Vagina (tissue), 2 donors: ENCODE data around the gene ALG6. TPM values are rescaled to one million over a fixed set of nuclear protein-coding genes. Genes with fewer than 3 reads are reported as not detected.

Experiments used
- DNase-seq, 2 donors: peaks; one replicate each; pipeline ENCODE4 v3.0.0-alpha.2; 2017; ENCODE audit errors: extremely low spot score in 2 of 2
- H3K27ac ChIP-seq: fragments of 200-600 bp; sonication (generic); one replicate; pipeline ENCODE4 v1.5.1; 2019
- H3K27me3 ChIP-seq: fragments of 200-600 bp; sonication (generic); one replicate; pipeline ENCODE4 v1.5.1; 2019
- H3K36me3 ChIP-seq, 2 donors: fragments of 200-600 bp; sonication (generic); one replicate each; pipeline ENCODE4 v1.5.1; 2017 to 2019
- H3K4me1 ChIP-seq: fragments of 200-600 bp; sonication (generic); one replicate; pipeline ENCODE4 v1.5.1; 2019
- H3K4me3 ChIP-seq, 2 donors: fragments of 200-600 bp; sonication (generic); 1 replicate in 1 of 2; 2 replicates in 1 of 2; pipeline ENCODE4 v1.5.1; 2016 to 2019
- H3K9me3 ChIP-seq: fragments of 200-600 bp; sonication (generic); one replicate; pipeline ENCODE4 v1.5.1; 2019
- POLR2A ChIP-seq, 2 donors: fragments of 450-650 bp; IDR thresholded peaks; one replicate each; pipeline ENCODE4 v1.6.1; 2017; ENCODE audit warnings: antibody characterized with exemption in 2 of 2, mild to moderate bottlenecking in 2 of 2, moderate library complexity in 2 of 2
- POLR2AphosphoS5 ChIP-seq, 2 donors: sonication (generic); formaldehyde crosslinking; IDR thresholded peaks; one replicate each; pipeline ENCODE4 v1.9.0; 2017; ENCODE audit warnings: antibody characterized with exemption in 2 of 2, mild to moderate bottlenecking in 2 of 2, low read depth in 1 of 2; ENCODE audit not compliant: insufficient read depth in 1 of 2
- intact Hi-C: fragments of 100-400 bp; cut with DNase I; formaldehyde crosslinking; loops from one replicate; pipeline ENCODE4 v1.15.1; 2023
- total RNA-seq: library from RNA; depleted of rRNA; stranded (reverse); fragments of >200 nt; gene quantifications from one replicate; pipeline ENCODE4 v1.2.3, GENCODE V29; 2016
- TF ChIP-seq, protein P1 (sequence below), 3 experiments: fragments of 450-650 bp in 2 of 3; fragments of 200-600 bp in 1 of 3; sonication (generic) in 1 of 3; IDR thresholded peaks; one replicate each; pipeline ENCODE4 v1.5.1; 2017 to 2019; ENCODE audit warnings: antibody characterized with exemption in 3 of 3, mild to moderate bottlenecking in 2 of 3, moderate library complexity in 2 of 3

ALG6 gene
- total RNA-seq, 1 donor from 2014 or later = 13.0 TPM

DNA sequence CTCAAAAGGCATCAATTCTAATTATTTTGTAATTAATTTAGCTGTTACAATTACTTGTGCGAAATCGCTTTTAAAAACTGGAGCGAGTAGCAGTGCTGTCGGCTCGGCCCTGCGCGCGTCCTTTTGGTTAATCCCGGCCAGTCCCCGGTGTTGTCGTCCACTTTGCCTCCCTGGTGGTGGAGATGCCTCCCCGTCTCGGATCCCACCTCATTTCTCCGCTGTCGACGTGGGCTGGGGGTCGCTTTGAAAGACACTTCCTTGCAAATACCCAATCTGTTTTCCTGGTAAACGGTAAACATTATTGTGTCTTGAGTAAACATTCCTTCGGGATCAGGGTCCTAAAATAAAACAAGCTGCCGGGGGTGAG lies 41.3 kb upstream of the ALG6 start:
- H3K4me1 ChIP-seq = peaks cover 36% of the 10 kb centered on the region
- intact Hi-C loops = no loop called here

DNA sequence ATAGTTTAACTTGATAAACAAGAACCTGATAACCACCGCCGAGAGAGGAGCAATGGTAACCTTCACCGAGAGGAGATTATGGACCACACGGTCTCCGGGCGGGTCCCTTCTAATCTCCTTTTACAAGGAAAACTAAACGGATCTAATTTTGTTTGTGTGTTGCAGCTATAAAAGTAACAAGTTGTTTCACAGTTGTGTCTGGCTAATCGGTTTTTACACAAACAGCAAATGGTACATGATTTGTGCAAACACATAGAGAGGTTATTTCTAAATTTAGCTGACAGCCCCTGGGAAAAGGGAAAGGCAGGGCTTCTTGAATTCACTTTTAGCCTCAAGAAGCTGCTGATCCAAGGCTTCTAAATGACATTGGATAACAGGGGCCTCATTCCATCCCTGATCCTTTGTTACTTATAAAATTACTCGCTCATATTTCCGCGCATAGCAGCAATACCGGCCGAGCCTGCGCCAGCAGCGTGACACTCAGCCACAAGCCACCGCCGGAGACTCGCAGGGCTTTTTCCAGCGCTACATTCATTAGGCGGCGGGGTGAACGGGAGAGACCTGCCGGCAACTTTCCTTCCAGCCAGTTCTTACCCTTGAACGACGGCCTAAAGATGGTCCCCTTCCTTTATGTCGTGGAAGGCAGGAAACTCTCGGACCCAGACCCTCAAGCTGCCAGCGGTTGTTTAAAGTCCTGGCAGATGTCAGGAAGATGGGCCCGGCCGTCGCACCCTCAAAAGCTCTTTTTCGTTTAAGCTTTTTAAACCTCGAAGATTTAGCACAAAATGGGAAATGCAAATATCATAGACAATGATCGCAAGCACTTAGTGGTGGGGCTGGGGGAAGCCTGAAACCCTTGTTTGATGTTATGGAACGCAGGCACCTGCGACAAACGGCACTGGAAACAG lies 40.7 kb upstream of the ALG6 start:
- Histone ChIP-seq H3K4me1 (peaks cover 30% of the 10 kb centered on the region), H3K4me3 (no peak overlapping the region), H3K27me3 (peaks cover 34% of the 10 kb centered on the region), H3K36me3 (no peaks in the 10 kb centered on the region), H3K27ac (no peak overlapping the region), H3K9me3 (no peaks in the 10 kb centered on the region)
- no peak for TF ChIP-seq POLR2AphosphoS5 (IDR thresholded peaks at IDR 0.05; ENCODE audit: insufficient read depth in 1 of 2, low read depth in 1 of 2)
- TF ChIP-seq POLR2A (IDR thresholded peaks at IDR 0.05) = no peak
- TF ChIP-seq, protein P1, sequence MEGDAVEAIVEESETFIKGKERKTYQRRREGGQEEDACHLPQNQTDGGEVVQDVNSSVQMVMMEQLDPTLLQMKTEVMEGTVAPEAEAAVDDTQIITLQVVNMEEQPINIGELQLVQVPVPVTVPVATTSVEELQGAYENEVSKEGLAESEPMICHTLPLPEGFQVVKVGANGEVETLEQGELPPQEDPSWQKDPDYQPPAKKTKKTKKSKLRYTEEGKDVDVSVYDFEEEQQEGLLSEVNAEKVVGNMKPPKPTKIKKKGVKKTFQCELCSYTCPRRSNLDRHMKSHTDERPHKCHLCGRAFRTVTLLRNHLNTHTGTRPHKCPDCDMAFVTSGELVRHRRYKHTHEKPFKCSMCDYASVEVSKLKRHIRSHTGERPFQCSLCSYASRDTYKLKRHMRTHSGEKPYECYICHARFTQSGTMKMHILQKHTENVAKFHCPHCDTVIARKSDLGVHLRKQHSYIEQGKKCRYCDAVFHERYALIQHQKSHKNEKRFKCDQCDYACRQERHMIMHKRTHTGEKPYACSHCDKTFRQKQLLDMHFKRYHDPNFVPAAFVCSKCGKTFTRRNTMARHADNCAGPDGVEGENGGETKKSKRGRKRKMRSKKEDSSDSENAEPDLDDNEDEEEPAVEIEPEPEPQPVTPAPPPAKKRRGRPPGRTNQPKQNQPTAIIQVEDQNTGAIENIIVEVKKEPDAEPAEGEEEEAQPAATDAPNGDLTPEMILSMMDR (IDR thresholded peaks at IDR 0.05) = no peak
- intact Hi-C loops = no loop called here
- no peak for DNase-seq

More for the DNA sequence above, 41.3 kb upstream of the ALG6 start:
- H3K27me3 ChIP-seq = peaks cover 39% of the 10 kb centered on the region
- H3K36me3 ChIP-seq = no peaks in the 10 kb centered on the region
- no peak for DNase-seq
- H3K9me3 ChIP-seq = no peaks in the 10 kb centered on the region
- H3K27ac ChIP-seq = no peak overlapping the region
- no peak overlapping the region for H3K4me3 ChIP-seq
- no peak for TF ChIP-seq POLR2AphosphoS5 (IDR thresholded peaks at IDR 0.05; ENCODE audit: insufficient read depth in 1 of 2, low read depth in 1 of 2)
- no peak for TF ChIP-seq POLR2A (IDR thresholded peaks at IDR 0.05)
- TF ChIP-seq, protein P1 (IDR thresholded peaks at IDR 0.05) = no peak

DNA sequence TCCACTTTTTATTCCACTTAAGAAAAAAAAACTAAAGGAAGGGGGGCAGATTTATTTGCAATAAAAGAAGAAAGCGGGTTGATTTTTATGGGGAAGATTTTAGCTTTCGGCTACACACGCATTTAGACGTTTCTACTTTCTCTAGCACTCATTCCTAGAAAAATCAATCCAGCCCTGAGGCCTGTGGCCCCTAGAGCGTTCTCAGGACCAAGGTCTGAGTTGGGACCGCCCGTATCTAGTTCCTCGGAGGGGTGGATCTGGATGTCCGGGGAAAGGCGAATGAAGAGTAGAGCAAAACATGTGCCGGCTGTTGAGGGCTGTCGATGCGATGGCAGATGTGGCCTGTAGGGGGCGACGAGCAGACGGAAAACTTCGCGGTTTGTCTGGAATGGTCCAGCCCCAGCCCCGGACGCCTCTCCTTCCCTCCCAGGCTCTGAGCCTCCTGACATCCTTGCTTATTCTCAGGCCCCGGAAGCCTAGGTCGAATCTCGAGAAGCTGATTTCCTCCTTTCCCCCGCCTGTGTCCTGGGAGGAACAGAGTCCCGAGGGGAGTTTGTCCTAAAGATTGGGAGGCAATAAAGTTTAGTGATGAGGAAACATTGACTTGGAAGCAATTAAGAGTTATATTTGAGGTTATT lies 39.9 kb upstream of the ALG6 start:
- Histone ChIP-seq H3K4me1 (peaks cover 22% of the 10 kb centered on the region), H3K27ac (no peak overlapping the region), H3K27me3 (peaks cover 29% of the 10 kb centered on the region), H3K36me3 (no peaks in the 10 kb centered on the region), H3K4me3 (no peak overlapping the region), H3K9me3 (no peaks in the 10 kb centered on the region)
- TF ChIP-seq POLR2AphosphoS5 (IDR thresholded peaks at IDR 0.05; ENCODE audit: insufficient read depth in 1 of 2, low read depth in 1 of 2) (no peak), POLR2A (IDR thresholded peaks at IDR 0.05) (no peak)
- TF ChIP-seq, protein P1 (IDR thresholded peaks at IDR 0.05) = peak in 2 of 3 experiments; percentile 7 to 24
- intact Hi-C loops = no loop called here
- no peak for DNase-seq

DNA sequence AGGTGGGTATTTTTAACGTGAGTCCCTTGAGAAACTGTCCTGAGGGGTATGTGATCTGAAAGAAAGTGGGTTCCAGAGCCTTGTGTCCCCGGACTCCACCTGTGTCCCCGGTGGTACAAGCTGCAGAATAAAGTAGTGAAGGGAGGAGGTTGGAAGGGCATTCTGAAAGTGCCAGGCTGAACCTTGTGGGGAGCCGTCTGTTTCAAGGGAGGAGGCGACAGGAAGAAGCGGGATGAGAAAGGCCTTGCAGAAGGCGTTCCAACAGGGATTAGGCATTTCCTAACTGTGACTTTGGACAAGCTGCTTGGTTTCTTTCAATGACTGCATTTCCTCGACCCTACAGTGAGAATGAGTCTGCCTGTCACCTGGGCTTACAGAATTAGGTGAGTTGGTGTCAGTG lies 39.3 kb upstream of the ALG6 start:
- intact Hi-C loops = no loop called here
- Histone ChIP-seq H3K4me1 (peaks cover 16% of the 10 kb centered on the region), H3K27me3 (peaks cover 24% of the 10 kb centered on the region), H3K36me3 (no peaks in the 10 kb centered on the region), H3K9me3 (no peaks in the 10 kb centered on the region), H3K27ac (no peak overlapping the region), H3K4me3 (no peak overlapping the region)
- no peak for TF ChIP-seq POLR2AphosphoS5 (IDR thresholded peaks at IDR 0.05; ENCODE audit: insufficient read depth in 1 of 2, low read depth in 1 of 2)
- TF ChIP-seq POLR2A (IDR thresholded peaks at IDR 0.05) = no peak
- TF ChIP-seq, protein P1 (IDR thresholded peaks at IDR 0.05) = no peak
- no peak for DNase-seq

DNA sequence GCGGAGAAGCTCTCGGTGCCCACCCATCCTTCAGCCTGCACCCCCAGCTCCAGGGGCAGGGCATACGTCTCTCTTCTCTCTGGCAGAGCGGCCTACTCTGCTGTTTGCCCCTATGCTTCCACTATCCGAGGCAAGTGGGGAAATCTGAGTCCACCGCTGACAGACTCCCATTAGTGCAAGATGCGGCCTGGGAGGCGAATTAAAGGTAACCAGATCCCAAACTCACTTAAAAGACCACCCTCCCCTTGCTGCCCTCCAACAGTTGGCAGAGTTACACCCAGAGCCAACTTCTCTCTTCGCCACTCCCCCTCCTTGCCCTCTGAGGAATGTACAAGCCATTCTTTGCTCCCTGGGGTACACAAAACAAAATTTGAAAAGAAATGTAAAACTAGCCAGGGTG lies 38.6 kb upstream of the ALG6 start:
- H3K36me3 ChIP-seq = no peaks in the 10 kb centered on the region

More for the DNA sequence above, 38.6 kb upstream of the ALG6 start:
- TF ChIP-seq, protein P1 (IDR thresholded peaks at IDR 0.05) = no peak
- TF ChIP-seq POLR2AphosphoS5 (IDR thresholded peaks at IDR 0.05; ENCODE audit: insufficient read depth in 1 of 2, low read depth in 1 of 2) (no peak), POLR2A (IDR thresholded peaks at IDR 0.05) (no peak)
- DNase-seq = no peak
- intact Hi-C loops = no loop called here
- Histone ChIP-seq H3K4me1 (peaks cover 16% of the 10 kb centered on the region), H3K9me3 (no peaks in the 10 kb centered on the region), H3K27ac (no peak overlapping the region), H3K27me3 (peaks cover 24% of the 10 kb centered on the region), H3K4me3 (no peak overlapping the region)
